ENCODE results near the gene MPPED1. TPM values are rescaled to one million over a fixed set of nuclear protein-coding genes. Genes with fewer than 3 reads are reported as not detected.

Gene MPPED1
- polyA plus RNA-seq, 1 of the 3 experiments (the other 2 are of a cell fraction): 0.03 TPM

GRCh38 chr22:43506487-43506886 lies 94.7 kb downstream of the MPPED1 start:
- POLR2A ChIA-PET: no interaction called here
- H3K27me3 ChIP-seq (ENCODE audit: insufficient read depth): no peaks in the 10 kb centered on the region
- CTCF ChIA-PET: no interaction called here
- no peaks in the 10 kb centered on the region for H3K4me1 ChIP-seq (ENCODE audit: control insufficient read depth in 1 of 2, insufficient read depth in 2 of 2, low read depth in 1 of 2, low read length in 1 of 2)
- no peaks in the 10 kb centered on the region for H3K9me3 ChIP-seq
- H2AFZ ChIP-seq (ENCODE audit: low read depth): no peak overlapping the region
- H3K36me3 ChIP-seq (replicated peaks in 1 of 2; ENCODE audit: control insufficient read depth in 1 of 2, insufficient read depth in 2 of 2, low read length in 1 of 2): no peaks in the 10 kb centered on the region
- H3K27ac ChIP-seq (ENCODE audit: low read depth in 2 of 2, low read length in 1 of 2): no peak overlapping the region
- DNase-seq: no peak
- H4K20me1 ChIP-seq (ENCODE audit: insufficient read depth): no peaks in the 10 kb centered on the region
- H3K4me2 ChIP-seq: no peak overlapping the region
- H3K9me2 ChIP-seq: no peaks in the 10 kb centered on the region
- no peak overlapping the region for H3K9ac ChIP-seq
- WGBS (ENCODE audit: low lambda C conversion rate): 52% methylated on average over 3 of the region's 12 CpGs
- no peak for TF ChIP-seq GATA2 (CRISPR knock-in tag; IDR thresholded peaks at IDR 0.05)
- H3K79me2 ChIP-seq (ENCODE audit: insufficient read depth): no peaks in the 10 kb centered on the region
- H3K4me3 ChIP-seq (ENCODE audit: low read depth in 2 of 2, low read length in 1 of 2): no peak overlapping the region
- H3F3A ChIP-seq (replicated peaks; ENCODE audit: insufficient read depth): no peaks in the 10 kb centered on the region

GRCh38 chr22:43507235-43507634 lies 95.4 kb downstream of the MPPED1 start:
- 36% methylated on average over 5 of the region's 8 CpGs for WGBS (ENCODE audit: low lambda C conversion rate)
- no peak overlapping the region for H3K4me2 ChIP-seq
- no peak overlapping the region for H2AFZ ChIP-seq (ENCODE audit: low read depth)

GRCh38 chr22:43508489-43508888 lies 96.7 kb downstream of the MPPED1 start:
- CTCF ChIA-PET: no interaction called here
- H2AFZ ChIP-seq (ENCODE audit: low read depth): no peak overlapping the region
- POLR2A ChIA-PET: no interaction called here

More at GRCh38 chr22:43507235-43507634, 95.4 kb downstream of the MPPED1 start:
- no peak for DNase-seq
- H3K9me2 ChIP-seq: no peaks in the 10 kb centered on the region
- H3K4me3 ChIP-seq (ENCODE audit: low read depth in 2 of 2, low read length in 1 of 2): no peak overlapping the region
- no peaks in the 10 kb centered on the region for H3K4me1 ChIP-seq (ENCODE audit: control insufficient read depth in 1 of 2, insufficient read depth in 2 of 2, low read depth in 1 of 2, low read length in 1 of 2)
- H3K27me3 ChIP-seq (ENCODE audit: insufficient read depth): no peaks in the 10 kb centered on the region
- no peak overlapping the region for H3K9ac ChIP-seq
- H3K27ac ChIP-seq (ENCODE audit: low read depth in 2 of 2, low read length in 1 of 2): no peak overlapping the region
- H3K9me3 ChIP-seq: no peaks in the 10 kb centered on the region
- no peaks in the 10 kb centered on the region for H4K20me1 ChIP-seq (ENCODE audit: insufficient read depth)
- TF ChIP-seq ELF1 (IDR thresholded peaks at IDR 0.05) (no peak), ZBTB33 (IDR thresholded peaks at IDR 0.05; ENCODE audit: borderline replicate concordance, low read depth) (no peak), YY1 (IDR thresholded peaks at IDR 0.05; ENCODE audit: low read depth) (no peak), FOXJ3 (CRISPR knock-in tag; IDR thresholded peaks at IDR 0.05) (no peak), MEF2A (IDR thresholded peaks at IDR 0.05; ENCODE audit: borderline replicate concordance, low read depth) (no peak), FOSL2 (IDR thresholded peaks at IDR 0.05; ENCODE audit: borderline replicate concordance, low read depth) (no peak), RXRA (IDR thresholded peaks at IDR 0.05; ENCODE audit: borderline replicate concordance, low read depth) (no peak), TCF12 (IDR thresholded peaks at IDR 0.05) (no peak), SIN3A (IDR thresholded peaks at IDR 0.05; ENCODE audit: borderline replicate concordance, low read depth, low read length) (no peak)
- H3K79me2 ChIP-seq (ENCODE audit: insufficient read depth): no peaks in the 10 kb centered on the region
- H3K36me3 ChIP-seq (replicated peaks in 1 of 2; ENCODE audit: control insufficient read depth in 1 of 2, insufficient read depth in 2 of 2, low read length in 1 of 2): no peaks in the 10 kb centered on the region
- no peaks in the 10 kb centered on the region for H3F3A ChIP-seq (replicated peaks; ENCODE audit: insufficient read depth)
- POLR2A ChIA-PET: no interaction called here
- CTCF ChIA-PET: no interaction called here

More at GRCh38 chr22:43508489-43508888, 96.7 kb downstream of the MPPED1 start:
- Histone ChIP-seq H3K36me3 (replicated peaks in 1 of 2; ENCODE audit: control insufficient read depth in 1 of 2, insufficient read depth in 2 of 2, low read length in 1 of 2) (no peaks in the 10 kb centered on the region), H3K9ac (no peak overlapping the region), H3K4me1 (ENCODE audit: control insufficient read depth in 1 of 2, insufficient read depth in 2 of 2, low read depth in 1 of 2, low read length in 1 of 2) (no peaks in the 10 kb centered on the region), H3K79me2 (ENCODE audit: insufficient read depth) (no peaks in the 10 kb centered on the region), H3K9me3 (no peaks in the 10 kb centered on the region), H4K20me1 (ENCODE audit: insufficient read depth) (no peaks in the 10 kb centered on the region), H3K27me3 (ENCODE audit: insufficient read depth) (no peaks in the 10 kb centered on the region), H3K4me3 (ENCODE audit: low read depth in 2 of 2, low read length in 1 of 2) (no peak overlapping the region), H3K27ac (ENCODE audit: low read depth in 2 of 2, low read length in 1 of 2) (no peak overlapping the region), H3K4me2 (no peak overlapping the region), H3K9me2 (no peaks in the 10 kb centered on the region), H3F3A (replicated peaks; ENCODE audit: insufficient read depth) (no peaks in the 10 kb centered on the region)
- TF ChIP-seq, protein P1, sequence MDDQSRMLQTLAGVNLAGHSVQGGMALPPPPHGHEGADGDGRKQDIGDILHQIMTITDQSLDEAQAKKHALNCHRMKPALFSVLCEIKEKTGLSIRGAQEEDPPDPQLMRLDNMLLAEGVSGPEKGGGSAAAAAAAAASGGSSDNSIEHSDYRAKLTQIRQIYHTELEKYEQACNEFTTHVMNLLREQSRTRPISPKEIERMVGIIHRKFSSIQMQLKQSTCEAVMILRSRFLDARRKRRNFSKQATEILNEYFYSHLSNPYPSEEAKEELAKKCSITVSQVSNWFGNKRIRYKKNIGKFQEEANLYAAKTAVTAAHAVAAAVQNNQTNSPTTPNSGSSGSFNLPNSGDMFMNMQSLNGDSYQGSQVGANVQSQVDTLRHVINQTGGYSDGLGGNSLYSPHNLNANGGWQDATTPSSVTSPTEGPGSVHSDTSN (IDR thresholded peaks at IDR 0.05): no peak
- DNase-seq: no peak
